Breast epithelium (tissue), 4 donors: ENCODE measurements around the gene TSEN34. TPM values are rescaled to one million over a fixed set of nuclear protein-coding genes. Genes with fewer than 3 reads are reported as not detected.

Experiments
- DNase-seq, 2 donors: peaks; one replicate each; pipeline ENCODE4 v3.0.0-alpha.2; 2019; ENCODE audit warnings: low spot score in 2 of 2
- H3K27ac ChIP-seq, 2 donors: fragments of 200-600 bp; sonication (generic) in 1 of 2; one replicate each; pipeline ENCODE4 v1.5.1; 2016 to 2019; ENCODE audit warnings: mild to moderate bottlenecking in 1 of 2
- H3K27me3 ChIP-seq, 2 donors: fragments of 200-600 bp; sonication (generic) in 1 of 2; one replicate each; pipeline versions ENCODE4 v1.5.1 to v1.6.0; 2017 to 2019; ENCODE audit warnings: control low read depth in 1 of 2, mild to moderate bottlenecking in 1 of 2
- H3K36me3 ChIP-seq: fragments of 200-600 bp; one replicate; pipeline ENCODE4 v1.5.1; 2019
- H3K4me1 ChIP-seq, 2 donors: fragments of 200-600 bp; sonication (generic); one replicate each; pipeline ENCODE4 v1.5.1; 2016 to 2019; ENCODE audit warnings: control low read depth in 1 of 2
- H3K4me3 ChIP-seq, 3 donors: fragments of 200-600 bp; sonication (generic); 1 replicate in 2 of 3; 2 replicates in 1 of 3; pipeline ENCODE4 v1.5.1; 2016 to 2019; ENCODE audit warnings: mild to moderate bottlenecking in 3 of 3, moderate library complexity in 2 of 3
- H3K9me3 ChIP-seq, 2 donors: fragments of 200-600 bp; sonication (generic) in 1 of 2; one replicate each; pipeline ENCODE4 v1.5.1; 2016 to 2019; ENCODE audit warnings: control low read depth in 1 of 2
- POLR2A ChIP-seq: fragments of 450-650 bp; IDR thresholded peaks from one replicate; pipeline ENCODE4 v1.6.1; 2016; ENCODE audit warnings: antibody characterized with exemption, mild to moderate bottlenecking, moderate library complexity
- POLR2AphosphoS5 ChIP-seq, 3 donors: sonication (generic); formaldehyde crosslinking; IDR thresholded peaks; one replicate each; pipeline ENCODE4 v1.6.1; 2017; ENCODE audit warnings: antibody characterized with exemption in 3 of 3
- intact Hi-C: fragments of 100-400 bp; cut with DNase I; formaldehyde crosslinking; loops from one replicate; pipeline ENCODE4 v1.15.1; 2023; ENCODE audit warnings: low total_unique reads
- total RNA-seq, 3 donors: library from RNA; depleted of rRNA; stranded (reverse); fragments of >200 nt; gene quantifications; one replicate each; pipeline ENCODE4 v1.1.0, GENCODE V29; 2016
- TF ChIP-seq, protein P1 (sequence below), 3 donors: fragments of 450-650 bp; IDR thresholded peaks; one replicate each; pipeline ENCODE4 v1.5.1; 2016 to 2017; ENCODE audit warnings: antibody characterized with exemption in 3 of 3, mild to moderate bottlenecking in 3 of 3, moderate library complexity in 3 of 3

Gene TSEN34
- total RNA-seq, 3 donors from 2014 or later: 59.5 to 80.3 (median 74.4) TPM

- TF ChIP-seq POLR2AphosphoS5 (IDR thresholded peaks at IDR 0.05) (peak in 1 of 3 donors; percentile 39), POLR2A (no peak)
- TF ChIP-seq, protein P1, sequence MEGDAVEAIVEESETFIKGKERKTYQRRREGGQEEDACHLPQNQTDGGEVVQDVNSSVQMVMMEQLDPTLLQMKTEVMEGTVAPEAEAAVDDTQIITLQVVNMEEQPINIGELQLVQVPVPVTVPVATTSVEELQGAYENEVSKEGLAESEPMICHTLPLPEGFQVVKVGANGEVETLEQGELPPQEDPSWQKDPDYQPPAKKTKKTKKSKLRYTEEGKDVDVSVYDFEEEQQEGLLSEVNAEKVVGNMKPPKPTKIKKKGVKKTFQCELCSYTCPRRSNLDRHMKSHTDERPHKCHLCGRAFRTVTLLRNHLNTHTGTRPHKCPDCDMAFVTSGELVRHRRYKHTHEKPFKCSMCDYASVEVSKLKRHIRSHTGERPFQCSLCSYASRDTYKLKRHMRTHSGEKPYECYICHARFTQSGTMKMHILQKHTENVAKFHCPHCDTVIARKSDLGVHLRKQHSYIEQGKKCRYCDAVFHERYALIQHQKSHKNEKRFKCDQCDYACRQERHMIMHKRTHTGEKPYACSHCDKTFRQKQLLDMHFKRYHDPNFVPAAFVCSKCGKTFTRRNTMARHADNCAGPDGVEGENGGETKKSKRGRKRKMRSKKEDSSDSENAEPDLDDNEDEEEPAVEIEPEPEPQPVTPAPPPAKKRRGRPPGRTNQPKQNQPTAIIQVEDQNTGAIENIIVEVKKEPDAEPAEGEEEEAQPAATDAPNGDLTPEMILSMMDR (IDR thresholded peaks at IDR 0.05): no peak
- Histone ChIP-seq H3K4me1 (peaks cover 0 to 7% of the 10 kb centered on the region in 2 donors), H3K36me3 (no peaks in the 10 kb centered on the region), H3K9me3 (no peaks in the 10 kb centered on the region), H3K27ac (peak overlapping the region; percentile 40 to 55), H3K4me3 (peak overlapping the region; percentile 32 to 54 (median 52)), H3K27me3 (no peaks in the 10 kb centered on the region)
- DNase-seq: peak; percentile 84 to 87
- intact Hi-C loops: no loop called here
Observed at GRCh38 chr19:54162241-54162805, 28.8 kb upstream of the TSEN34 start.

- Histone ChIP-seq H3K4me3 (peak overlapping the region; percentile 32 to 54 (median 52)), H3K36me3 (no peaks in the 10 kb centered on the region), H3K27ac (peak overlapping the region; percentile 40 to 55), H3K4me1 (peaks cover 0 to 7% of the 10 kb centered on the region in 2 donors), H3K27me3 (no peaks in the 10 kb centered on the region), H3K9me3 (no peaks in the 10 kb centered on the region)
- TF ChIP-seq, protein P1 (IDR thresholded peaks at IDR 0.05): no peak
- no peak for TF ChIP-seq POLR2A
- no peak for TF ChIP-seq POLR2AphosphoS5 (IDR thresholded peaks at IDR 0.05)
- intact Hi-C loops: no loop called here
- no peak for DNase-seq
Observed at GRCh38 chr19:54162884-54163283, 28.2 kb upstream of the TSEN34 start.

- Histone ChIP-seq H3K36me3 (no peaks in the 10 kb centered on the region), H3K27me3 (no peaks in the 10 kb centered on the region), H3K9me3 (no peaks in the 10 kb centered on the region), H3K4me1 (peaks cover 0 to 7% of the 10 kb centered on the region in 2 donors), H3K27ac (no peak overlapping the region), H3K4me3 (peak overlapping the region in 1 of 3 donors; percentile 37)
- intact Hi-C loops: no loop called here
- no peak for DNase-seq
- TF ChIP-seq POLR2A (no peak), POLR2AphosphoS5 (IDR thresholded peaks at IDR 0.05) (no peak)
- TF ChIP-seq, protein P1 (IDR thresholded peaks at IDR 0.05): no peak
Observed at GRCh38 chr19:54164369-54165068, 26.6 kb upstream of the TSEN34 start.

GRCh38 chr19:54165222-54165621 lies 25.9 kb upstream of the TSEN34 start:
- Histone ChIP-seq H3K36me3 (no peaks in the 10 kb centered on the region), H3K27ac (no peak overlapping the region), H3K27me3 (no peaks in the 10 kb centered on the region), H3K9me3 (no peaks in the 10 kb centered on the region), H3K4me3 (no peak overlapping the region), H3K4me1 (peaks cover 0 to 7% of the 10 kb centered on the region in 2 donors)
- intact Hi-C loops: no loop called here
- TF ChIP-seq POLR2A (no peak), POLR2AphosphoS5 (IDR thresholded peaks at IDR 0.05) (no peak)
- TF ChIP-seq, protein P1 (IDR thresholded peaks at IDR 0.05): no peak
- no peak for DNase-seq

DNA sequence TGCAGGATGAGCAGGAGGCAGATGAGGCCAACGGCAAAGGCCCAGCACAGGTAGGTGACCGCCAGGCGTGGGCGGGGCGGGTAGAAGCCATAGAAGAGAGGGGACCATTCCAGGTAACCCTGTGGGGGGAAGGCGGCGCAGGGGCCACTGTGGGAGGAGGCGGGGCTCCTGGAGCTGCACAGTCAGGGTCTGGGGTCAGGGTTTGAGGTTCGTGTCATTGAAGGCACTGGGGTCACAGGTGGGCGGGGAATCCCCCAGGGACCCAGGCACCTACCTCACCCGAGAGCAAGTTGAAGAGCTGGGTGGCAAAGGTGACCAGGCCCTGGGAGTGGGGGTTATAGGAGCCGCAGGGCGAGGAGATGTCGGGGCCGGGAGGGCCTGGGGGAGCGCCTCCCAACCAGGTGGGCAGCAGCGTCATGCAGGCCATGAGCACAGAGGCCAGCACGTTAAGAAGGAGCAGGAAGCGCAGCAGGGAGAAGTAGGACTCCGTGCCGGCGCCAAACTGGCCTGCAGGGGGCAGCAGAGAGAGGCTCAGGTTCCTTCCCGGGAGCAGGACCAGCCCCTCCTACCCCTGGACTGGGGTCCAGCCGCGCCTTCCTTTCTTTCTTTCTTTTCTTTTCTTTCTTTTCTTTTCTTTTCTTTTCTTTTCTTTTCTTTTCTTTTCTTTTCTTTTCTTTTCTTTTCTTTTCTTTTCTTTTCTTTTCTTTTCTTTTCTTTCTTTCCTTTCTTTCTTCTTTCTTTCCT lies 22.8 kb upstream of the TSEN34 start:
- no peak for TF ChIP-seq POLR2A
- TF ChIP-seq, protein P1 (IDR thresholded peaks at IDR 0.05): peak; percentile 57 to 71 (median 66)
- intact Hi-C loops: no loop called here
- DNase-seq: peak; percentile 78 to 93
- Histone ChIP-seq H3K27ac (no peak overlapping the region), H3K36me3 (no peaks in the 10 kb centered on the region), H3K27me3 (no peaks in the 10 kb centered on the region), H3K4me1 (no peaks in the 10 kb centered on the region), H3K9me3 (no peaks in the 10 kb centered on the region), H3K4me3 (no peak overlapping the region)
